K562 (cell line): ENCODE results near the gene FN3KRP. TPM values are rescaled to one million over a fixed set of nuclear protein-coding genes. Genes with fewer than 3 reads are reported as not detected.

Source experiments
- E2F1 ChIP-seq: sonication (generic); formaldehyde crosslinking; IDR thresholded peaks from 2 replicates; pipeline ENCODE4 v1.8.1; 2023; ENCODE audit warnings: mild to moderate bottlenecking, missing genetic modification reagents, moderate library complexity
- HMBOX1 ChIP-seq: sonication (generic); IDR thresholded peaks from 2 replicates; pipeline ENCODE4 v1.6.1; 2016
- HMGN3 ChIP-seq: IDR thresholded peaks from 2 replicates; pipeline ENCODE4 v1.6.1; 2011; ENCODE audit warnings: borderline replicate concordance, low read depth, mild to moderate bottlenecking, mixed read lengths, low read length; ENCODE audit not compliant: insufficient read length; ENCODE audit errors: extremely low read depth
- HNRNPH1 ChIP-seq: fragments of 200-400 bp; formaldehyde crosslinking; optimal IDR thresholded peaks from 2 replicates; pipeline ENCODE3; 2017; ENCODE audit warnings: low read depth, mild to moderate bottlenecking, low read length, moderate library complexity
- MAZ ChIP-seq, 2 experiments: fragments of 450-650 bp in 1 of 2; sonication (generic) in 1 of 2; formaldehyde crosslinking; IDR thresholded peaks in 1 of 2; conservative IDR thresholded peaks in 1 of 2; 2 replicates each; pipeline versions ENCODE4 v1.4.0 to v1.5.0; 2020; ENCODE audit warnings: mild to moderate bottlenecking in 1 of 2, missing genetic modification reagents in 1 of 2
- RB1 ChIP-seq: fragments of 450-650 bp; IDR thresholded peaks from 2 replicates; pipeline ENCODE4 v1.6.1; 2017; ENCODE audit warnings: low read depth, mild to moderate bottlenecking
- THRB ChIP-seq: fragments of 450-650 bp; formaldehyde crosslinking; conservative IDR thresholded peaks from 2 replicates; pipeline ENCODE4 v1.4.0; 2022; ENCODE audit warnings: mild to moderate bottlenecking, missing genetic modification characterization
- TRIM24 ChIP-seq, 2 experiments: fragments of 450-650 bp; IDR thresholded peaks; 2 replicates each; pipeline ENCODE4 v1.6.1; 2016
- ZBED1 ChIP-seq: IDR thresholded peaks from 2 replicates; pipeline ENCODE4 v1.6.1; 2014
- ZBTB17 ChIP-seq: fragments of 450-650 bp; formaldehyde crosslinking; IDR thresholded peaks from 2 replicates; pipeline ENCODE4 v1.4.0; 2020; ENCODE audit warnings: mild to moderate bottlenecking
- ZEB2 ChIP-seq: fragments of 450-650 bp; IDR thresholded peaks from 2 replicates; pipeline ENCODE4 v1.6.1; 2016
- polyA plus RNA-seq, 8 experiments: library from polyadenylated mRNA; depleted of rRNA in 4 of 8; stranded (reverse) in 5 of 8; unstranded in 3 of 8; fragments of >200 nt; fragmentation: Nextera tagmentation in 2 of 8; fragmentation: Illumina TruSeq in 1 of 8; extraction: Ambion mirVana in 2 of 8; extraction: Trizol in 1 of 8; gene quantifications; 2 replicates each; pipeline versions ENCODE4 v1.2.1 to v1.2.3, GENCODE V29; 2011 to 2014; ENCODE audit warnings: inconsistent platforms in 1 of 8, missing spikeins in 1 of 8
- total RNA-seq, 7 experiments: library from RNA; depleted of rRNA in 6 of 7; stranded (reverse); fragments of >200 nt in 6 of 7; fragmentation: Illumina TruSeq in 2 of 7; extraction: Trizol in 2 of 7; gene quantifications; 2 replicates each; pipeline versions ENCODE4 v1.2.1 to v1.2.3, GENCODE V29; 2011 to 2021; ENCODE audit warnings: low replicate concordance in 1 of 7
- TF ChIP-seq, protein P1 (sequence below): sonication (generic); formaldehyde crosslinking; IDR thresholded peaks from 2 replicates; pipeline ENCODE4 v1.8.0; 2023; ENCODE audit warnings: mild to moderate bottlenecking, missing genetic modification reagents
- TF ChIP-seq, protein P2 (sequence below): fragments of 200-800 bp; sonication (Bioruptor generic); IDR thresholded peaks from 2 replicates; pipeline ENCODE4 v1.6.1; 2016; ENCODE audit warnings: missing genetic modification characterization, missing compliant biosample characterization

The FN3KRP gene
- total and polyA plus RNA-seq, 9 of the 15 experiments (the other 6 are each of a cell fraction or from before 2014, with no cell fraction given), result 2.0 to 32.1 (median 24.9) TPM

DNA sequence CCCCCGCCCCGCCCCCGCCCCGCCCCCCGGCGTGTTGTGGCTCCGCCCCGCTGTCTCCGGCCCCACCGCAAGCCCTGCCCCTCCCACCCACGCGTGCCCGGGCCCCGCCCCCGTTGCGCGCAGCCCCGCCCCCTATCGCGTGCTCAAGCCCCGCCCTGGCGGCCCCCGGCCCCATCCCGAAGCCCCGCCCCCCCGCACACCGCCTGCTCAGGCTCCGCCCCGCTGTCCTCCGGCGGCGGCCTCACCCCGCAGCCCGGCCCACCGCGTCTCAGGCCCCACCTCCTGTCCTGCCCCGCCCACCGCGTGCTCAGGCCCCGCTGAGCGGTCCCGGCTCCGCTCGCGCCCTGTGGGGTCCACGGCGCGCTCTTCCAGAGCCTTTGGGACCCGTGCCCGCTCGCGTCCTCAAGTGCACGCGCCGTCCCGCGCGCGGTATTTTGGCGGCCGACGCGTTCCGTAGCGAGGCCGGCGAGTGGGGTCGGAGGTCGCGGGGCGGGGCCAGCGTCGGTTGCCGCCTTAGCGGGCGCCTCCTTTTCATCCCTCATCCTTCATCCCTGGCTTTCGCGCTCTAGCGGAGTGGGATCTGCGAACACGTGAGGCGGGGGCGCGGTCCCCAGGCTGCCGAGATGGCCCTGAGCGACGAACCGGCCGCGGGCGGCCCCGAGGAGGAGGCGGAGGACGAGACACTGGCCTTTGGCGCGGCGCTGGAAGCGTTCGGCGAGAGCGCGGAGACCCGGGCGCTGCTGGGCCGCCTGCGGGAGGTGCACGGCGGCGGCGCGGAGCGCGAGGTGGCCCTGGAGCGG lies 35.3 kb downstream of the FN3KRP start, which contains the start of gene TBCD (continued):
- TF ChIP-seq THRB (no peak), MAZ (CRISPR knock-in tag; conservative IDR thresholded peaks at IDR 0.05 in 1 of 2, IDR thresholded peaks at IDR 0.05 in 1 of 2) (peak; percentile 93), ZBED1 (peak; percentile 42; the same call in 1 of the 2 replicates), E2F1 (peak; percentile 68), TRIM24 (IDR thresholded peaks at IDR 0.05) (peak in 1 of 2 experiments; percentile 62; a peak in 2 of 4 replicates), ZBTB17 (CRISPR knock-in tag) (0 out of 2 replicates have a peak, but pooled peaks have one; percentile 80), HMBOX1 (no peak), HNRNPH1 (no peak), ZEB2 (no peak), RB1 (peak; percentile 94), HMGN3 (peak; percentile 67)
- TF ChIP-seq, protein P1, sequence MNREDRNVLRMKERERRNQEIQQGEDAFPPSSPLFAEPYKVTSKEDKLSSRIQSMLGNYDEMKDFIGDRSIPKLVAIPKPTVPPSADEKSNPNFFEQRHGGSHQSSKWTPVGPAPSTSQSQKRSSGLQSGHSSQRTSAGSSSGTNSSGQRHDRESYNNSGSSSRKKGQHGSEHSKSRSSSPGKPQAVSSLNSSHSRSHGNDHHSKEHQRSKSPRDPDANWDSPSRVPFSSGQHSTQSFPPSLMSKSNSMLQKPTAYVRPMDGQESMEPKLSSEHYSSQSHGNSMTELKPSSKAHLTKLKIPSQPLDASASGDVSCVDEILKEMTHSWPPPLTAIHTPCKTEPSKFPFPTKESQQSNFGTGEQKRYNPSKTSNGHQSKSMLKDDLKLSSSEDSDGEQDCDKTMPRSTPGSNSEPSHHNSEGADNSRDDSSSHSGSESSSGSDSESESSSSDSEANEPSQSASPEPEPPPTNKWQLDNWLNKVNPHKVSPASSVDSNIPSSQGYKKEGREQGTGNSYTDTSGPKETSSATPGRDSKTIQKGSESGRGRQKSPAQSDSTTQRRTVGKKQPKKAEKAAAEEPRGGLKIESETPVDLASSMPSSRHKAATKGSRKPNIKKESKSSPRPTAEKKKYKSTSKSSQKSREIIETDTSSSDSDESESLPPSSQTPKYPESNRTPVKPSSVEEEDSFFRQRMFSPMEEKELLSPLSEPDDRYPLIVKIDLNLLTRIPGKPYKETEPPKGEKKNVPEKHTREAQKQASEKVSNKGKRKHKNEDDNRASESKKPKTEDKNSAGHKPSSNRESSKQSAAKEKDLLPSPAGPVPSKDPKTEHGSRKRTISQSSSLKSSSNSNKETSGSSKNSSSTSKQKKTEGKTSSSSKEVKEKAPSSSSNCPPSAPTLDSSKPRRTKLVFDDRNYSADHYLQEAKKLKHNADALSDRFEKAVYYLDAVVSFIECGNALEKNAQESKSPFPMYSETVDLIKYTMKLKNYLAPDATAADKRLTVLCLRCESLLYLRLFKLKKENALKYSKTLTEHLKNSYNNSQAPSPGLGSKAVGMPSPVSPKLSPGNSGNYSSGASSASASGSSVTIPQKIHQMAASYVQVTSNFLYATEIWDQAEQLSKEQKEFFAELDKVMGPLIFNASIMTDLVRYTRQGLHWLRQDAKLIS (CRISPR knock-in tag), result peak; percentile 80
- TF ChIP-seq, protein P2, sequence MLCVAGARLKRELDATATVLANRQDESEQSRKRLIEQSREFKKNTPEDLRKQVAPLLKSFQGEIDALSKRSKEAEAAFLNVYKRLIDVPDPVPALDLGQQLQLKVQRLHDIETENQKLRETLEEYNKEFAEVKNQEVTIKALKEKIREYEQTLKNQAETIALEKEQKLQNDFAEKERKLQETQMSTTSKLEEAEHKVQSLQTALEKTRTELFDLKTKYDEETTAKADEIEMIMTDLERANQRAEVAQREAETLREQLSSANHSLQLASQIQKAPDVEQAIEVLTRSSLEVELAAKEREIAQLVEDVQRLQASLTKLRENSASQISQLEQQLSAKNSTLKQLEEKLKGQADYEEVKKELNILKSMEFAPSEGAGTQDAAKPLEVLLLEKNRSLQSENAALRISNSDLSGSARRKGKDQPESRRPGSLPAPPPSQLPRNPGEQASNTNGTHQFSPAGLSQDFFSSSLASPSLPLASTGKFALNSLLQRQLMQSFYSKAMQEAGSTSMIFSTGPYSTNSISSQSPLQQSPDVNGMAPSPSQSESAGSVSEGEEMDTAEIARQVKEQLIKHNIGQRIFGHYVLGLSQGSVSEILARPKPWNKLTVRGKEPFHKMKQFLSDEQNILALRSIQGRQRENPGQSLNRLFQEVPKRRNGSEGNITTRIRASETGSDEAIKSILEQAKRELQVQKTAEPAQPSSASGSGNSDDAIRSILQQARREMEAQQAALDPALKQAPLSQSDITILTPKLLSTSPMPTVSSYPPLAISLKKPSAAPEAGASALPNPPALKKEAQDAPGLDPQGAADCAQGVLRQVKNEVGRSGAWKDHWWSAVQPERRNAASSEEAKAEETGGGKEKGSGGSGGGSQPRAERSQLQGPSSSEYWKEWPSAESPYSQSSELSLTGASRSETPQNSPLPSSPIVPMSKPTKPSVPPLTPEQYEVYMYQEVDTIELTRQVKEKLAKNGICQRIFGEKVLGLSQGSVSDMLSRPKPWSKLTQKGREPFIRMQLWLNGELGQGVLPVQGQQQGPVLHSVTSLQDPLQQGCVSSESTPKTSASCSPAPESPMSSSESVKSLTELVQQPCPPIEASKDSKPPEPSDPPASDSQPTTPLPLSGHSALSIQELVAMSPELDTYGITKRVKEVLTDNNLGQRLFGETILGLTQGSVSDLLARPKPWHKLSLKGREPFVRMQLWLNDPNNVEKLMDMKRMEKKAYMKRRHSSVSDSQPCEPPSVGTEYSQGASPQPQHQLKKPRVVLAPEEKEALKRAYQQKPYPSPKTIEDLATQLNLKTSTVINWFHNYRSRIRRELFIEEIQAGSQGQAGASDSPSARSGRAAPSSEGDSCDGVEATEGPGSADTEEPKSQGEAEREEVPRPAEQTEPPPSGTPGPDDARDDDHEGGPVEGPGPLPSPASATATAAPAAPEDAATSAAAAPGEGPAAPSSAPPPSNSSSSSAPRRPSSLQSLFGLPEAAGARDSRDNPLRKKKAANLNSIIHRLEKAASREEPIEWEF (CRISPR knock-in tag), result no peak
